IMR-90 (cell line): Measurements from ENCODE around the gene OR1F1. TPM values are rescaled to one million over a fixed set of nuclear protein-coding genes. Genes with fewer than 3 reads are reported as not detected.
A peak's percentile ranks its signal among the peaks of the same experiment; 100 is the strongest.

Experiments
- ATAC-seq: fragments of 200-7000 bp; cut with Tn5 transposase; 2 replicates; pipeline ENCODE4 v1.9.1; 2020; ENCODE audit warnings: low read depth, mild to moderate bottlenecking, moderate library complexity
- Bru-seq: library from RNA; stranded (reverse); fragments of 400-500 nt; gene quantifications from one replicate; lab custom pipeline; 2021; lab: Mats Ljungman, UMichigan
- BruChase-seq, 2 experiments: library from RNA; stranded (reverse); fragments of 400-500 nt; gene quantifications; one replicate each; lab custom pipeline; 2021; lab: Mats Ljungman, UMichigan
- BruUV-seq: library from RNA; stranded (reverse); fragments of 400-500 nt; replicated peaks from 2 replicates; lab custom pipeline; 2021; lab: Mats Ljungman, UMichigan
- CTCF ChIA-PET: fragments of 300-600 bp; formaldehyde crosslinking; extraction: SDS; loops from one replicate; lab custom pipeline; 2021; ENCODE audit warnings: antibody characterized with exemption; lab: Yijun Ruan, JAX
- POLR2A ChIA-PET: fragments of 300-600 bp; sonication (Branson Sonifier 250); formaldehyde crosslinking; loops from one replicate; lab custom pipeline; 2022; ENCODE audit warnings: antibody characterized with exemption; ENCODE audit not compliant: unreplicated experiment; lab: Charles Lee
- DNase-seq: peaks from one replicate; pipeline ENCODE4 v3.0.0; 2013
- H2AFZ ChIP-seq: replicated peaks from 2 replicates; pipeline ENCODE3; 2013; ENCODE audit warnings: low read length, mild to moderate bottlenecking; ENCODE audit not compliant: poor library complexity
- H2AK5ac ChIP-seq: 2 replicates; pipeline ENCODE4 v1.6.1; 2013; ENCODE audit warnings: low read depth, low read length, inconsistent platforms
- H2AK9ac ChIP-seq: replicated peaks from 2 replicates; pipeline ENCODE3; 2013; ENCODE audit warnings: mild to moderate bottlenecking, low read depth, low read length, moderate library complexity; ENCODE audit not compliant: poor library complexity
- H2BK120ac ChIP-seq: 2 replicates; pipeline ENCODE4 v1.6.1; 2013; ENCODE audit warnings: low read depth, low read length, inconsistent platforms
- H2BK15ac ChIP-seq: 3 replicates; pipeline ENCODE4 v1.6.1; 2013; ENCODE audit warnings: low read depth, low read length, inconsistent platforms
- H2BK20ac ChIP-seq: 2 replicates; pipeline ENCODE4 v1.6.1; 2013; ENCODE audit warnings: low read depth, mild to moderate bottlenecking, inconsistent platforms, low read length, moderate library complexity
- H2BK5ac ChIP-seq: 2 replicates; pipeline ENCODE4 v1.6.1; 2013; ENCODE audit warnings: mild to moderate bottlenecking, low read depth, low read length, inconsistent platforms; ENCODE audit not compliant: poor library complexity, severe bottlenecking
- H3K14ac ChIP-seq: replicated peaks from 2 replicates; pipeline ENCODE4 v1.6.1; 2013; ENCODE audit warnings: low read depth, low read length, inconsistent platforms
- H3K18ac ChIP-seq: 2 replicates; pipeline ENCODE4 v1.6.1; 2013; ENCODE audit warnings: low read depth, low read length, control low read depth
- H3K23ac ChIP-seq: 2 replicates; pipeline ENCODE4 v1.6.1; 2013; ENCODE audit warnings: low read depth, low read length, inconsistent platforms
- H3K27ac ChIP-seq: 2 replicates; pipeline ENCODE4 v1.5.1; 2013; ENCODE audit warnings: mild to moderate bottlenecking, control low read depth, low read length; ENCODE audit not compliant: insufficient read depth
- H3K27me3 ChIP-seq: 2 replicates; pipeline ENCODE4 v1.6.1; 2013; ENCODE audit warnings: low read length; ENCODE audit not compliant: control insufficient read depth, insufficient read depth
- H3K36me3 ChIP-seq: 2 replicates; pipeline ENCODE4 v1.6.1; 2013; ENCODE audit warnings: low read length, mixed read lengths; ENCODE audit not compliant: control insufficient read depth, insufficient read depth
- H3K4ac ChIP-seq: 2 replicates; pipeline ENCODE4 v1.6.1; 2013; ENCODE audit warnings: low read depth, low read length, inconsistent platforms
- H3K4me1 ChIP-seq: 2 replicates; pipeline ENCODE4 v1.6.1; 2013; ENCODE audit warnings: low read length, mixed read lengths; ENCODE audit not compliant: control insufficient read depth, insufficient read depth
- H3K4me2 ChIP-seq: 2 replicates; pipeline ENCODE4 v1.6.1; 2013; ENCODE audit warnings: low read depth, mild to moderate bottlenecking, control low read depth, low read length, moderate library complexity
- H3K4me3 ChIP-seq: 2 replicates; pipeline ENCODE4 v1.5.1; 2013; ENCODE audit warnings: low read depth, mild to moderate bottlenecking, control low read depth, low read length, moderate library complexity; ENCODE audit not compliant: insufficient read depth
- H3K56ac ChIP-seq: 2 replicates; pipeline ENCODE4 v1.6.1; 2013; ENCODE audit warnings: low read length, inconsistent platforms; ENCODE audit not compliant: insufficient read depth; ENCODE audit errors: extremely low read depth
- H3K79me1 ChIP-seq, 2 experiments: 2 replicates each; pipeline ENCODE4 v1.6.1; 2013; ENCODE audit warnings: low read length in 2 of 2, inconsistent platforms in 1 of 2, low read depth in 1 of 2
- H3K9ac ChIP-seq: 2 replicates; pipeline ENCODE4 v1.6.1; 2013; ENCODE audit warnings: low read depth, low read length, control low read depth
- H3K9me1 ChIP-seq: 2 replicates; pipeline ENCODE4 v1.6.1; 2013; ENCODE audit warnings: low read length, inconsistent platforms; ENCODE audit not compliant: insufficient read depth
- H3K9me3 ChIP-seq: 2 replicates; pipeline ENCODE4 v1.6.1; 2013; ENCODE audit warnings: low read length; ENCODE audit not compliant: control insufficient read depth, insufficient read depth
- H4K20me1 ChIP-seq: 2 replicates; pipeline ENCODE4 v1.6.1; 2013; ENCODE audit warnings: low read length, inconsistent platforms; ENCODE audit not compliant: insufficient read depth
- H4K5ac ChIP-seq: 2 replicates; pipeline ENCODE4 v1.6.1; 2013; ENCODE audit warnings: mild to moderate bottlenecking, low read depth, low read length, control low read depth
- H4K8ac ChIP-seq, 2 experiments: 2 replicates each; pipeline ENCODE4 v1.6.1; 2013; ENCODE audit warnings: low read depth in 2 of 2, low read length in 2 of 2, control low read depth in 1 of 2, inconsistent platforms in 1 of 2
- H4K91ac ChIP-seq: 2 replicates; pipeline ENCODE4 v1.6.1; 2013; ENCODE audit warnings: low read depth, low read length, inconsistent platforms; ENCODE audit not compliant: insufficient read depth
- CEBPB ChIP-seq: IDR thresholded peaks from 2 replicates; pipeline ENCODE4 v1.6.1; 2012; ENCODE audit warnings: low read depth, low read length, improper control_type of control experiment
- CHD1 ChIP-seq: IDR thresholded peaks from 2 replicates; pipeline ENCODE4 v1.6.1; 2012; ENCODE audit warnings: low read depth, low read length, improper control_type of control experiment
- ELK1 ChIP-seq: fragments of 150-350 bp; IDR thresholded peaks from 2 replicates; pipeline ENCODE4 v1.6.1; 2016; ENCODE audit warnings: low read depth, mild to moderate bottlenecking, low read length, moderate library complexity, borderline replicate concordance
- MAFK ChIP-seq: IDR thresholded peaks from 2 replicates; pipeline ENCODE4 v1.6.1; 2012; ENCODE audit warnings: low read depth, low read length, improper control_type of control experiment
- MXI1 ChIP-seq: IDR thresholded peaks from 2 replicates; pipeline ENCODE4 v1.6.1; 2012; ENCODE audit warnings: low read depth, mild to moderate bottlenecking, low read length, moderate library complexity, borderline replicate concordance
- RCOR1 ChIP-seq: IDR thresholded peaks from 2 replicates; pipeline ENCODE4 v1.6.1; 2012; ENCODE audit warnings: mild to moderate bottlenecking, low read length, improper control_type of control experiment; ENCODE audit not compliant: insufficient replicate concordance
- RFX5 ChIP-seq: IDR thresholded peaks from 2 replicates; pipeline ENCODE4 v1.8.0; 2012; ENCODE audit warnings: low read depth, mild to moderate bottlenecking, low read length, moderate library complexity
- SMC3 ChIP-seq: fragments of 150-350 bp; IDR thresholded peaks from 2 replicates; pipeline ENCODE4 v1.6.1; 2016; ENCODE audit warnings: low read depth, mild to moderate bottlenecking, antibody characterized with exemption, low read length, moderate library complexity
- USF2 ChIP-seq: fragments of 150-350 bp; IDR thresholded peaks from 2 replicates; pipeline ENCODE4 v1.6.1; 2017; ENCODE audit warnings: mild to moderate bottlenecking, antibody characterized with exemption, low read length, low read depth
- WGBS, 2 experiments: methylation state at CpG; one replicate each; pipeline versions ENCODE4 v1.1.5 to v1.1.7; 2013; ENCODE audit warnings: missing lambda C conversion rate in 2 of 2; ENCODE audit not compliant: insufficient read length in 1 of 2; ENCODE audit errors: extremely low coverage in 2 of 2; 5-methylcytosine and 5-hydroxymethylcytosine counted together
- dilution Hi-C: fragments of 300-500 bp; cut with HindIII; formaldehyde crosslinking; loops from one replicate; pipeline ENCODE4 v1.14.3; 2018; ENCODE audit warnings: low sequenced_read_pairs; ENCODE audit not compliant: unreplicated experiment
- in situ Hi-C: fragments of 300-500 bp; cut with MboI; formaldehyde crosslinking; loops from 3 replicates; pipeline ENCODE4 v1.14.3; 2019; ENCODE audit warnings: low sequenced_read_pairs, inconsistent platforms, mixed read lengths
- intact Hi-C: fragments of 100-400 bp; cut with micrococcal nuclease; formaldehyde crosslinking; loops from 2 replicates; pipeline ENCODE4 v1.10.0; 2022
- long read RNA-seq: library from polyadenylated mRNA; unstranded; transcript quantifications from one replicate; pipeline ENCODE4 v2.0.0, GENCODE V29; 2021; ENCODE audit not compliant: unreplicated experiment
- polyA plus RNA-seq, 3 experiments: library from polyadenylated mRNA; depleted of rRNA; stranded (reverse); fragments of >200 nt; gene quantifications; 2 replicates each; pipeline ENCODE4 v1.2.3, GENCODE V29; 2012; ENCODE audit warnings: low replicate concordance in 1 of 3
- total RNA-seq: library from RNA; depleted of rRNA; stranded (reverse); fragments of >200 nt; gene quantifications from 2 replicates; pipeline ENCODE4 v1.2.3, GENCODE V29; 2012; rRNA removed

The OR1F1 gene
- total RNA-seq = not detected in 2 replicates
- 0.12 and 0.27 TPM in 2 replicates for polyA plus RNA-seq (2012; rRNA removed)
- polyA plus RNA-seq (2012; cell fraction: cytosol; rRNA removed) = 0.18 TPM in 1 of 2 replicates, not detected in the other
- 0.29 and 0.42 TPM in 2 replicates for polyA plus RNA-seq (2012; cell fraction: nucleus; rRNA removed; ENCODE audit: low replicate concordance)
- Bru-seq, nascent RNA = percentile 15 among the genes with signal in this experiment
- percentile 20 among the genes with signal in this experiment for BruChase-seq, experiment 1, labeled RNA remaining after a 6-hour chase
- BruChase-seq, experiment 2, labeled RNA remaining after a 2-hour chase = percentile 12 among the genes with signal in this experiment
- long read RNA-seq = 0 reads

- H3K27ac ChIP-seq = peak within 1 kb of the TSS; percentile 14; the same call in 1 of the 2 replicates
Measured at GRCh38 chr16:3187798-3188674, at the start of gene OR1F1. OR1F1 (plus strand) TSS chr16:3188204.

More at GRCh38 chr16:3187798-3188674, at the start of gene OR1F1:
- H3K14ac ChIP-seq = no peak within 1 kb of the TSS; the same call in 1 of the 2 replicates
- peaks cover 2% of the 10 kb centered on the region; the same call in 1 of the 2 replicates for H3K4me1 ChIP-seq
- no TSS peak for BruUV-seq
- TF ChIP-seq SMC3 = no peak
- TF ChIP-seq RFX5 = no peak
- TF ChIP-seq CHD1 = no peak
- no peak for TF ChIP-seq MXI1
- TF ChIP-seq USF2 = no peak
- TF ChIP-seq MAFK = no peak
- no peak for TF ChIP-seq ELK1
- TF ChIP-seq RCOR1 = no peak
- TF ChIP-seq CEBPB = no peak
- ATAC-seq = peak; percentile 7
- no peak within 1 kb of the TSS for H3K18ac ChIP-seq
- no peak within 1 kb of the TSS for H2BK120ac ChIP-seq
- WGBS, 2 experiments = 0% methylated on average over 18 of the region's 51 CpGs; no CpG with 5 or more reads in 1 of the 2 experiments
- no peak within 1 kb of the TSS for H2AK5ac ChIP-seq
- DNase-seq = peak; percentile 80
- H2AK9ac ChIP-seq = peak within 1 kb of the TSS; percentile 75
- CTCF ChIA-PET = no interaction called here
- no peak within 1 kb of the TSS; the same call in 2 of the 3 replicates for H2BK15ac ChIP-seq
- dilution Hi-C loops (no loop called here), intact Hi-C loops (loop anchor here (2.0 to 5.0 kb wide), 2 partner anchors 74 to 313 kb away; partner anchors contain the start of gene CLUAP1), in situ Hi-C loops (no loop called here)
- H3K4ac ChIP-seq = peak within 1 kb of the TSS; percentile 24; the same call in 1 of the 2 replicates
- H3K27me3 ChIP-seq = peaks cover 3% of the 10 kb centered on the region; the same call in 1 of the 2 replicates
- peak within 1 kb of the TSS; percentile 58 for H3K4me3 ChIP-seq
- H4K8ac ChIP-seq = peak within 1 kb of the TSS; percentile 13 to 20; a peak in 3 of 4 replicates
- H3K79me1 ChIP-seq = no peaks in the 10 kb centered on the region
- no peaks in the 10 kb centered on the region for H3K9me1 ChIP-seq
- POLR2A ChIA-PET = interaction anchor here (0.5 to 0.6 kb wide), 2 partner anchors 113 to 1139 kb away, joined by 3 to 25 read pairs; no protein-coding TSS in a partner anchor
- no peak within 1 kb of the TSS for H4K5ac ChIP-seq
- H4K20me1 ChIP-seq = peaks cover 2% of the 10 kb centered on the region
- H4K91ac ChIP-seq = no peak within 1 kb of the TSS
- H3K9me3 ChIP-seq = no peaks in the 10 kb centered on the region
- no peak within 1 kb of the TSS for H2BK20ac ChIP-seq
- peak within 1 kb of the TSS; percentile 99 for H2AFZ ChIP-seq
- no peaks in the 10 kb centered on the region for H3K36me3 ChIP-seq
- H3K9ac ChIP-seq = peak within 1 kb of the TSS; percentile 55
- peak within 1 kb of the TSS; percentile 81 for H3K4me2 ChIP-seq
- H2BK5ac ChIP-seq = no peak within 1 kb of the TSS
- peak within 1 kb of the TSS; percentile 13; the same call in 1 of the 2 replicates for H3K56ac ChIP-seq
- peak within 1 kb of the TSS; percentile 82 for H3K23ac ChIP-seq
